Activated naive CD4-positive, alpha-beta T cell treated with anti-CD3 and anti-CD28 coated beads for 36 hours (primary cell): ENCODE data around the gene IGFBP5. TPM values are rescaled to one million over a fixed set of nuclear protein-coding genes. Genes with fewer than 3 reads are reported as not detected.
A peak's percentile ranks its signal among the peaks of the same experiment; 100 is the strongest.

Source experiments
- CTCF ChIA-PET: fragments of 350-600 bp; sonication (Branson Sonifier 250); formaldehyde crosslinking; loops from one replicate; lab custom pipeline; 2021; ENCODE audit warnings: antibody characterized with exemption; lab: Charles Lee
- DNase-seq: peaks from one replicate; pipeline ENCODE4 v3.0.0-alpha.2; 2020
- H3K27ac Mint-ChIP-seq: one replicate; pipeline ENCODE4 v1.8.0; 2021; ENCODE audit warnings: mild to moderate bottlenecking, mixed read lengths
- H3K27me3 Mint-ChIP-seq: one replicate; pipeline ENCODE4 v1.8.0; 2021; ENCODE audit warnings: low read depth, mixed read lengths
- H3K36me3 Mint-ChIP-seq: one replicate; pipeline ENCODE4 v1.8.0; 2021; ENCODE audit warnings: low read depth, mixed read lengths
- H3K4me1 Mint-ChIP-seq: one replicate; pipeline ENCODE4 v1.8.0; 2021; ENCODE audit warnings: low read depth, mixed read lengths
- H3K4me3 Mint-ChIP-seq: one replicate; pipeline ENCODE4 v1.8.0; 2021; ENCODE audit warnings: mild to moderate bottlenecking, moderate library complexity, mixed read lengths
- H3K9me3 Mint-ChIP-seq: one replicate; pipeline ENCODE4 v1.8.0; 2021; ENCODE audit warnings: mixed read lengths
- intact Hi-C: fragments of 100-400 bp; cut with micrococcal nuclease; formaldehyde crosslinking; loops from one replicate; pipeline ENCODE4 v1.15.1; 2023
- total RNA-seq, 2 experiments: library from RNA; stranded (reverse); gene quantifications; one replicate each; pipeline ENCODE4 v1.2.3, GENCODE V29; 2021

IGFBP5 gene
- total RNA-seq, 2 experiments from 2014 or later = not detected

- Mint-ChIP-seq H3K9me3 (no peaks in the 10 kb centered on the region), H3K27ac (no peak overlapping the region), H3K36me3 (no peaks in the 10 kb centered on the region), H3K27me3 (peaks cover 3% of the 10 kb centered on the region), H3K4me1 (no peaks in the 10 kb centered on the region), H3K4me3 (no peak overlapping the region)
- CTCF ChIA-PET = interaction anchor here (0.6 kb wide), 1 partner anchor 117 kb away, joined by 3 read pairs; no protein-coding TSS in a partner anchor
- intact Hi-C loops = no loop called here
- DNase-seq = no peak
Measured at GRCh38 chr2:216671081-216671411, 24.3 kb downstream of the IGFBP5 start.

- H3K4me3 Mint-ChIP-seq = no peak overlapping the region
- no peaks in the 10 kb centered on the region for H3K4me1 Mint-ChIP-seq
- H3K9me3 Mint-ChIP-seq = no peaks in the 10 kb centered on the region
- intact Hi-C loops = no loop called here
- no peak overlapping the region for H3K27ac Mint-ChIP-seq
- H3K27me3 Mint-ChIP-seq = peaks cover 3% of the 10 kb centered on the region
- H3K36me3 Mint-ChIP-seq = no peaks in the 10 kb centered on the region
- CTCF ChIA-PET = interaction anchor here (0.6 to 9.9 kb wide), 2 partner anchors 118 to 150 kb away, joined by 3 to 203 read pairs; no protein-coding TSS in a partner anchor
- no peak for DNase-seq
Measured at GRCh38 chr2:216670266-216671080, 24.9 kb downstream of the IGFBP5 start.

DNA sequence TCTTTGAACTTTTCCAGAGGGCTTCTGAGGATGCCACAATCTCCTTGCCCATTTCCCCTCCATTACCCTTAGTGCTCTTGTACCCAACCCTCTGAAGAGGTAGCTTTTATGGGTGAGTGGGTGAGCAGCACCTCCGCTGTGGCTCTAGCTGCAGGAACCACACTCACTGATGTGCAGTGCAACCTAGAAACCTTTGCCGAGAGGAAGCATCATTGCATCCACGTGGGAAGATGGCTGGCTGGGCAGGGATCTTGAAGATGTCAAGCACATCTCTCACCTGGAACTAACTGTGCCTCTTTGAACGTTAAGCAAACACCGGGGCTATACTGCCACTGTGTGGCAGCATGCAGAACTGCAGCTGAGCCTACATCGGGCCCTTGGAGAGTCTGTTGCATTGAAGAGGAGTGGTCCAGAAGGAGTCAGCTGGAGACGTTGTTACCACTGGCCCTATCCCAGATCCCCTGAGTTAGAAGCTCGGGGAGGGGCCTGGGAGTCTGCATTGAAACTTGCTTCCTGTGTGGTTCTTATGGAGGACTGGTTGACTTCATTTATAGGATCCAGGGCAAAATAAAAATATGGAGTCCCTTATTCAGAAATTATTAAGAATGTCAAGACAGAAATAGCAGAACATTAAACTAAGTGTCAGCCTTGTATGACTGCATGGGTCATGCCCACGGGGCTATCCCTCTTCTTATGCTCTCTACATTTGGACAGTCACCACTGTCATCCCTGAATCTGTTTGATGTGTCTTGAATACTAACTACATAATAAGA lies 28.7 kb downstream of the IGFBP5 start:
- CTCF ChIA-PET = interaction anchor here (0.5 to 9.9 kb wide), 25 partner anchors 10 to 1116 kb away, joined by 3 to 203 read pairs (median 3); no protein-coding TSS in a partner anchor
- intact Hi-C loops = loop anchor here (1.0 to 10.0 kb wide), 8 partner anchors 147 to 717 kb away; partner anchors contain the start of gene SMARCAL1
- Mint-ChIP-seq H3K4me3 (no peak overlapping the region), H3K27ac (no peak overlapping the region), H3K4me1 (no peaks in the 10 kb centered on the region), H3K36me3 (no peaks in the 10 kb centered on the region), H3K27me3 (peaks cover 3% of the 10 kb centered on the region), H3K9me3 (no peaks in the 10 kb centered on the region)
- peak; percentile 83 for DNase-seq

DNA sequence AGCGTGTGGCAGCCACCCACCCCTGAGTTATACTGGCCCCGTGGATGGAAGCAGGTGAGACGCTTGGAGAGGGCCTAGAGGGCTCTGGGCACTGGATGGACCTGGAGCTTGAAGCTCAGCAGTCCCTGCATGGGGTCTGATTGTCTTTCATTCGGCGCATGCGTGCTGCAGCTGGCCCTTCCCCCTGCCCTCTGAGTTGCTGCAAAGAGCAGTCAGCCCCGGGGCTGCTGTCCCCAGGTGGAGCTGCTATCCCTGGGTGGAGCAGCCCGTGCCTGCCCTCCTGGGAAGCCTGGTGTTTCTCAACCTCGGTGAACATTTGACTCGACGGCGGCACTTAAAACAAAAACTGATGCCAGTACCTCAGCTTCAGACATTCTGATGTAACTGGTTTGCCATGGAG lies 29.6 kb downstream of the IGFBP5 start:
- Mint-ChIP-seq H3K4me3 (no peak overlapping the region), H3K4me1 (no peaks in the 10 kb centered on the region), H3K9me3 (no peaks in the 10 kb centered on the region), H3K27ac (no peak overlapping the region), H3K36me3 (no peaks in the 10 kb centered on the region), H3K27me3 (peaks cover 3% of the 10 kb centered on the region)
- intact Hi-C loops = loop anchor here (1.0 to 10.0 kb wide), 8 partner anchors 146 to 716 kb away; partner anchors contain the start of gene SMARCAL1
- CTCF ChIA-PET = interaction anchor here (0.7 to 9.9 kb wide), 11 partner anchors 9 to 716 kb away, joined by 3 to 203 read pairs (median 5); no protein-coding TSS in a partner anchor
- no peak for DNase-seq

GRCh38 chr2:216665242-216665641 lies 30.1 kb downstream of the IGFBP5 start:
- H3K4me1 Mint-ChIP-seq = no peaks in the 10 kb centered on the region
- no peak overlapping the region for H3K27ac Mint-ChIP-seq
- intact Hi-C loops = loop anchor here (10.0 kb wide), 1 partner anchor 350 kb away; no protein-coding TSS in a partner anchor
- no peaks in the 10 kb centered on the region for H3K36me3 Mint-ChIP-seq
- no peak for DNase-seq
- no peak overlapping the region for H3K4me3 Mint-ChIP-seq
- CTCF ChIA-PET = interaction anchor here (0.7 to 9.9 kb wide), 8 partner anchors 9 to 715 kb away, joined by 3 to 203 read pairs (median 4); no protein-coding TSS in a partner anchor
- H3K9me3 Mint-ChIP-seq = no peaks in the 10 kb centered on the region
- H3K27me3 Mint-ChIP-seq = peaks cover 3% of the 10 kb centered on the region

DNA sequence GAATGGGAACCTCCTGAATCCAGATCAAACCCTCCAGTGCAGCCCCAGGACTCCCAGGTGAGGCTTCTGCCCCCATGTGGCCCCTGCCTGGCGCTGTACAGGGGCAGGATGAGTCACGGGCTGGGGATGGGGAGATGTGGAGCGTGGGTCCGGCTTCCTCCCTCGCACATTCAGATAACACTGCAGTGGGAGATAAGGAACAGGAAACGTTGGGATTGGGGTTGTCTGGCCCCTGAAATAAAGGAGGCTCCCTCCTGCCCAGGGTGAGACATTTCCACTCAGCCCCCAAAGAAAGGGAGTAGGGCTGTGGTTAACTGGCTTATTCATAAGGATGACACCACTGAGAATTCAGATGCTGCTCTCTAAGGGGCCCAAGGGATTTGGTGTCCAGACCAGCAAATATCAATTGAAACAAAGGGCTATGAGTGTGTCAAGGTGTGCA lies 30.7 kb downstream of the IGFBP5 start:
- no peak for DNase-seq
- no peak overlapping the region for H3K4me3 Mint-ChIP-seq
- H3K4me1 Mint-ChIP-seq = no peaks in the 10 kb centered on the region
- no peaks in the 10 kb centered on the region for H3K36me3 Mint-ChIP-seq
- H3K9me3 Mint-ChIP-seq = no peaks in the 10 kb centered on the region
- CTCF ChIA-PET = interaction anchor here (0.8 to 9.9 kb wide), 6 partner anchors 13 to 715 kb away, joined by 3 to 203 read pairs (median 4); no protein-coding TSS in a partner anchor
- H3K27ac Mint-ChIP-seq = no peak overlapping the region
- peaks cover 3% of the 10 kb centered on the region for H3K27me3 Mint-ChIP-seq
- intact Hi-C loops = loop anchor here (10.0 kb wide), 1 partner anchor 350 kb away; no protein-coding TSS in a partner anchor

- Mint-ChIP-seq H3K27ac (no peak overlapping the region), H3K9me3 (no peaks in the 10 kb centered on the region), H3K4me3 (no peak overlapping the region), H3K27me3 (peaks cover 3% of the 10 kb centered on the region), H3K36me3 (no peaks in the 10 kb centered on the region), H3K4me1 (no peaks in the 10 kb centered on the region)
- intact Hi-C loops = loop anchor here (10.0 kb wide), 1 partner anchor 349 kb away; no protein-coding TSS in a partner anchor
- no peak for DNase-seq
- CTCF ChIA-PET = interaction anchor here (0.8 to 9.9 kb wide), 4 partner anchors 12 to 143 kb away, joined by 3 to 203 read pairs (median 6); no protein-coding TSS in a partner anchor
Measured at GRCh38 chr2:216663846-216664245, 31.5 kb downstream of the IGFBP5 start.

DNA sequence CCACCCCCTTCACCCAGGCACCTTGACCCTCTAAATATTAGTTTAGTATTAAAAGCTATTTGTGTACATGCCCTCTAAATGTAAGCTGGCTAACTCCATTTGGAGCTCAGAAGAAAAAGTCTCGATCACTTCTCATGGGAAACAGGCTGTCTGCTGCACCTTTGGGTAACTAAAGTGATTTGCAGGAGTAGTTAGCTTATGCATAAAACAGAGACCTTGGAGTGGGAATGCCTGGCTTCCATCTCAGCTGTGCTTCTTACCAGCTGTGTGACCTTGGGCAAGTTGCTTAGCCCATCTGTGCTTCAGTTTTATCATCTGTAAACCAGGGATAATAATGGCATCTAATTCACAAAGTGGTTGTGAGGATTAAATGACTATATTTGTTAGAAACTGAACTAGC lies 32.2 kb downstream of the IGFBP5 start:
- H3K27me3 Mint-ChIP-seq = no peaks in the 10 kb centered on the region
- CTCF ChIA-PET = interaction anchor here (3.1 to 9.9 kb wide), 2 partner anchors 11 to 142 kb away, joined by 9 to 203 read pairs; no protein-coding TSS in a partner anchor
- H3K9me3 Mint-ChIP-seq = no peaks in the 10 kb centered on the region
- no peaks in the 10 kb centered on the region for H3K36me3 Mint-ChIP-seq
- no peak for DNase-seq
- H3K4me1 Mint-ChIP-seq = no peaks in the 10 kb centered on the region
- H3K4me3 Mint-ChIP-seq = no peak overlapping the region
- intact Hi-C loops = loop anchor here (10.0 kb wide), 1 partner anchor 348 kb away; no protein-coding TSS in a partner anchor
- H3K27ac Mint-ChIP-seq = no peak overlapping the region

GRCh38 chr2:216661639-216662375 lies 33.5 kb downstream of the IGFBP5 start:
- no peaks in the 10 kb centered on the region for H3K36me3 Mint-ChIP-seq
- no peaks in the 10 kb centered on the region for H3K9me3 Mint-ChIP-seq
- H3K27me3 Mint-ChIP-seq = no peaks in the 10 kb centered on the region
- peak; percentile 29 for DNase-seq
- H3K4me1 Mint-ChIP-seq = no peaks in the 10 kb centered on the region
- no peak overlapping the region for H3K4me3 Mint-ChIP-seq
- intact Hi-C loops = loop anchor here (1.0 to 10.0 kb wide), 2 partner anchors 143 to 347 kb away; no protein-coding TSS in a partner anchor
- CTCF ChIA-PET = interaction anchor here (0.5 to 9.9 kb wide), 6 partner anchors 10 to 257 kb away, joined by 3 to 203 read pairs (median 4); no protein-coding TSS in a partner anchor
- H3K27ac Mint-ChIP-seq = no peak overlapping the region

DNA sequence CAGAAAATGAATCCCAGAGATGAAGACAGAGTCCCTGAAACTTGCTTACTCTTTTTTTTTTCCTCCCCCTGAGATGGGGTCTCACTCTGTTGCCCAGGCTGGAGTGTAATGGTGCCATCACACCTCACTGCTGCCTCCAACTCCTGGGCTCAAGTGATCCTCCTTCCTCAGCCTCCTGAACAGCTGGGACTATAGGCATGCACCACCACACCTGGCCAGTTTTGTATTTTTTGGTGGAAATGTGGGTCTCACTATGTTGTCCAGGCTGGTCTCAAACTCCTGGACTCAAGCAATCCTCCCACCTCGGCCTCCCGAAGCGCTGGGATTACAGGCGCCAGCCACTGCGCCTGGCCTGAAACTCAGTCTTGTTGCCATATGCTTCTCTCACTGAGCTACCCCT lies 34.3 kb downstream of the IGFBP5 start:
- DNase-seq = no peak
- Mint-ChIP-seq H3K27ac (no peak overlapping the region), H3K36me3 (no peaks in the 10 kb centered on the region), H3K4me3 (no peak overlapping the region), H3K27me3 (no peaks in the 10 kb centered on the region), H3K4me1 (no peaks in the 10 kb centered on the region), H3K9me3 (no peaks in the 10 kb centered on the region)
- CTCF ChIA-PET = interaction anchor here (0.5 to 9.9 kb wide), 3 partner anchors 16 to 140 kb away, joined by 3 to 203 read pairs (median 4); no protein-coding TSS in a partner anchor
- intact Hi-C loops = loop anchor here (1.0 to 10.0 kb wide), 2 partner anchors 142 to 346 kb away; no protein-coding TSS in a partner anchor

DNA sequence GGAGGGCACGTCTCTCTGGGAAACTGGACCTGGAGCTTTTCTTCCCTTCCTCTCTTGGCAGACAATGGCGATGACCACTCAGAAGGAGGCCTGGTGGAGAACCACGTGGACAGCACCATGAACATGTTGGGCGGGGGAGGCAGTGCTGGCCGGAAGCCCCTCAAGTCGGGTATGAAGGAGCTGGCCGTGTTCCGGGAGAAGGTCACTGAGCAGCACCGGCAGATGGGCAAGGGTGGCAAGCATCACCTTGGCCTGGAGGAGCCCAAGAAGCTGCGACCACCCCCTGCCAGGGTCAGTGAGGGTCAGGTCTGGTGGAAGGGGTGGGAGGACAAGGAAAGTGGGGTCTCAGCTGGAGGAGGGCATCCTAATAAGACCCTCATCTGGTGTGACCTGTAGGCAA lies 34.9 kb downstream of the IGFBP5 start:
- CTCF ChIA-PET = interaction anchor here (9.9 kb wide), 1 partner anchor 140 kb away, joined by 203 read pairs; no protein-coding TSS in a partner anchor
- Mint-ChIP-seq H3K27ac (no peak overlapping the region), H3K9me3 (no peaks in the 10 kb centered on the region), H3K27me3 (no peaks in the 10 kb centered on the region), H3K36me3 (no peaks in the 10 kb centered on the region), H3K4me1 (no peaks in the 10 kb centered on the region), H3K4me3 (no peak overlapping the region)
- intact Hi-C loops = loop anchor here (10.0 kb wide), 1 partner anchor 346 kb away; no protein-coding TSS in a partner anchor
- DNase-seq = no peak
